ENCODE data around the gene RPL29.

The RPL29 gene

GRCh38 chr3:52007291-52007690 is 11.6 kb upstream of the RPL29 start:
- H3K36me3 ChIP-seq (ENCODE audit: control insufficient read depth in 5 of 5, insufficient read depth in 5 of 5, low read length in 5 of 5): no peaks in the 10 kb centered on the region
- H3K4me1 ChIP-seq (ENCODE audit: control insufficient read depth in 5 of 5, insufficient read depth in 5 of 5, low read length in 5 of 5): peaks cover 8 to 38% (median 18%) of the 10 kb centered on the region in 5 donors
- H3K4me3 ChIP-seq (ENCODE audit: low read depth in 1 of 5, low read length in 5 of 5): no peak overlapping the region
- H3K27me3 ChIP-seq (ENCODE audit: control insufficient read depth in 5 of 5, insufficient read depth in 4 of 5, low read length in 5 of 5): peaks cover 0 to 14% (median 4%) of the 10 kb centered on the region in 5 donors
- H3K9me3 ChIP-seq (ENCODE audit: control insufficient read depth in 5 of 5, low read length in 5 of 5): no peaks in the 10 kb centered on the region
- no peak overlapping the region for H3K9ac ChIP-seq (ENCODE audit: low read length in 5 of 5)
- no peak overlapping the region for H3K27ac ChIP-seq (ENCODE audit: low read depth, low read length)

- Histone ChIP-seq H3K36me3 (ENCODE audit: control insufficient read depth in 5 of 5, insufficient read depth in 5 of 5, low read length in 5 of 5) (no peaks in the 10 kb centered on the region), H3K9ac (ENCODE audit: low read length in 5 of 5) (no peak overlapping the region), H3K27me3 (ENCODE audit: control insufficient read depth in 5 of 5, insufficient read depth in 4 of 5, low read length in 5 of 5) (peaks cover 0 to 14% (median 4%) of the 10 kb centered on the region in 5 donors), H3K27ac (ENCODE audit: low read depth, low read length) (no peak overlapping the region), H3K9me3 (ENCODE audit: control insufficient read depth in 5 of 5, low read length in 5 of 5) (no peaks in the 10 kb centered on the region), H3K4me3 (ENCODE audit: low read depth in 1 of 5, low read length in 5 of 5) (no peak overlapping the region), H3K4me1 (ENCODE audit: control insufficient read depth in 5 of 5, insufficient read depth in 5 of 5, low read length in 5 of 5) (peaks cover 8 to 36% (median 18%) of the 10 kb centered on the region in 5 donors)
Measured at GRCh38 chr3:52006820-52007133, 11.1 kb upstream of the RPL29 start.

- Histone ChIP-seq H3K4me3 (ENCODE audit: low read depth in 1 of 5, low read length in 5 of 5) (peak overlapping the region in 1 of 5 donors; percentile 5), H3K36me3 (ENCODE audit: control insufficient read depth in 5 of 5, insufficient read depth in 5 of 5, low read length in 5 of 5) (no peaks in the 10 kb centered on the region), H3K27ac (ENCODE audit: low read depth, low read length) (no peak overlapping the region), H3K9ac (ENCODE audit: low read length in 5 of 5) (no peak overlapping the region), H3K4me1 (ENCODE audit: control insufficient read depth in 5 of 5, insufficient read depth in 5 of 5, low read length in 5 of 5) (peaks cover 10 to 42% (median 22%) of the 10 kb centered on the region in 5 donors), H3K27me3 (ENCODE audit: control insufficient read depth in 5 of 5, insufficient read depth in 4 of 5, low read length in 5 of 5) (peaks cover 0 to 14% (median 4%) of the 10 kb centered on the region in 5 donors), H3K9me3 (ENCODE audit: control insufficient read depth in 5 of 5, low read length in 5 of 5) (no peaks in the 10 kb centered on the region)
Measured at GRCh38 chr3:52006017-52006819, 10.5 kb upstream of the RPL29 start.

GRCh38 chr3:52005571-52005986 is 9.9 kb upstream of the RPL29 start:
- Histone ChIP-seq H3K9ac (ENCODE audit: low read length in 5 of 5) (no peak overlapping the region), H3K27ac (ENCODE audit: low read depth, low read length) (no peak overlapping the region), H3K4me3 (ENCODE audit: low read depth in 1 of 5, low read length in 5 of 5) (peak overlapping the region in 1 of 5 donors; percentile 5)

GRCh38 chr3:52004906-52005395 is 9.3 kb upstream of the RPL29 start:
- no peak overlapping the region for H3K9ac ChIP-seq (ENCODE audit: low read length in 5 of 5)
- no peak overlapping the region for H3K27ac ChIP-seq (ENCODE audit: low read depth, low read length)

More at GRCh38 chr3:52005571-52005986, 9.9 kb upstream of the RPL29 start:
- H3K4me1 ChIP-seq (ENCODE audit: control insufficient read depth in 5 of 5, insufficient read depth in 5 of 5, low read length in 5 of 5): peaks cover 10 to 42% (median 22%) of the 10 kb centered on the region in 5 donors
- H3K36me3 ChIP-seq (ENCODE audit: control insufficient read depth in 5 of 5, insufficient read depth in 5 of 5, low read length in 5 of 5): no peaks in the 10 kb centered on the region
- H3K27me3 ChIP-seq (ENCODE audit: control insufficient read depth in 5 of 5, insufficient read depth in 4 of 5, low read length in 5 of 5): peaks cover 0 to 14% (median 4%) of the 10 kb centered on the region in 5 donors
- H3K9me3 ChIP-seq (ENCODE audit: control insufficient read depth in 5 of 5, low read length in 5 of 5): no peaks in the 10 kb centered on the region

GRCh38 chr3:52004163-52004787 is 8.6 kb upstream of the RPL29 start:
- H3K36me3 ChIP-seq (ENCODE audit: control insufficient read depth in 5 of 5, insufficient read depth in 5 of 5, low read length in 5 of 5): no peaks in the 10 kb centered on the region
- H3K4me3 ChIP-seq (ENCODE audit: low read depth in 1 of 5, low read length in 5 of 5): no peak overlapping the region
- H3K4me1 ChIP-seq (ENCODE audit: control insufficient read depth in 5 of 5, insufficient read depth in 5 of 5, low read length in 5 of 5): peaks cover 10 to 42% (median 22%) of the 10 kb centered on the region in 5 donors
- H3K9ac ChIP-seq (ENCODE audit: low read length in 5 of 5): peak overlapping the region in 1 of 5 donors; percentile 36
- no peaks in the 10 kb centered on the region for H3K9me3 ChIP-seq (ENCODE audit: control insufficient read depth in 5 of 5, low read length in 5 of 5)
- H3K27ac ChIP-seq (ENCODE audit: low read depth, low read length): no peak overlapping the region
- peaks cover 0 to 14% (median 4%) of the 10 kb centered on the region in 5 donors for H3K27me3 ChIP-seq (ENCODE audit: control insufficient read depth in 5 of 5, insufficient read depth in 4 of 5, low read length in 5 of 5)

More at GRCh38 chr3:52004906-52005395, 9.3 kb upstream of the RPL29 start:
- Histone ChIP-seq H3K27me3 (ENCODE audit: control insufficient read depth in 5 of 5, insufficient read depth in 4 of 5, low read length in 5 of 5) (peaks cover 0 to 14% (median 4%) of the 10 kb centered on the region in 5 donors), H3K4me1 (ENCODE audit: control insufficient read depth in 5 of 5, insufficient read depth in 5 of 5, low read length in 5 of 5) (peaks cover 10 to 42% (median 22%) of the 10 kb centered on the region in 5 donors), H3K36me3 (ENCODE audit: control insufficient read depth in 5 of 5, insufficient read depth in 5 of 5, low read length in 5 of 5) (no peaks in the 10 kb centered on the region), H3K9me3 (ENCODE audit: control insufficient read depth in 5 of 5, low read length in 5 of 5) (no peaks in the 10 kb centered on the region), H3K4me3 (ENCODE audit: low read depth in 1 of 5, low read length in 5 of 5) (peak overlapping the region in 1 of 5 donors; percentile 5)

GRCh38 chr3:52002748-52003147 is 7.1 kb upstream of the RPL29 start:
- no peak overlapping the region for H3K4me3 ChIP-seq (ENCODE audit: low read depth in 1 of 5, low read length in 5 of 5)
- no peak overlapping the region for H3K27ac ChIP-seq (ENCODE audit: low read depth, low read length)
- peaks cover 10 to 42% (median 22%) of the 10 kb centered on the region in 5 donors for H3K4me1 ChIP-seq (ENCODE audit: control insufficient read depth in 5 of 5, insufficient read depth in 5 of 5, low read length in 5 of 5)
- no peaks in the 10 kb centered on the region for H3K36me3 ChIP-seq (ENCODE audit: control insufficient read depth in 5 of 5, insufficient read depth in 5 of 5, low read length in 5 of 5)
- no peak overlapping the region for H3K9ac ChIP-seq (ENCODE audit: low read length in 5 of 5)
- H3K27me3 ChIP-seq (ENCODE audit: control insufficient read depth in 5 of 5, insufficient read depth in 4 of 5, low read length in 5 of 5): peaks cover 0 to 13% (median 4%) of the 10 kb centered on the region in 5 donors
- H3K9me3 ChIP-seq (ENCODE audit: control insufficient read depth in 5 of 5, low read length in 5 of 5): no peaks in the 10 kb centered on the region

GRCh38 chr3:52001443-52001974 is 5.8 kb upstream of the RPL29 start:
- H3K36me3 ChIP-seq (ENCODE audit: control insufficient read depth in 5 of 5, insufficient read depth in 5 of 5, low read length in 5 of 5): no peaks in the 10 kb centered on the region
- no peak overlapping the region for H3K27ac ChIP-seq (ENCODE audit: low read depth, low read length)
- H3K9me3 ChIP-seq (ENCODE audit: control insufficient read depth in 5 of 5, low read length in 5 of 5): no peaks in the 10 kb centered on the region
- no peak overlapping the region for H3K9ac ChIP-seq (ENCODE audit: low read length in 5 of 5)
- no peak overlapping the region for H3K4me3 ChIP-seq (ENCODE audit: low read depth in 1 of 5, low read length in 5 of 5)
- H3K4me1 ChIP-seq (ENCODE audit: control insufficient read depth in 5 of 5, insufficient read depth in 5 of 5, low read length in 5 of 5): peaks cover 10 to 31% (median 22%) of the 10 kb centered on the region in 5 donors
- H3K27me3 ChIP-seq (ENCODE audit: control insufficient read depth in 5 of 5, insufficient read depth in 4 of 5, low read length in 5 of 5): peaks cover 0 to 11% (median 4%) of the 10 kb centered on the region in 5 donors

GRCh38 chr3:51999846-52000245 is 4.2 kb upstream of the RPL29 start:
- H3K27me3 ChIP-seq (ENCODE audit: control insufficient read depth in 5 of 5, insufficient read depth in 4 of 5, low read length in 5 of 5): peaks cover 0 to 5% (median under 1%) of the 10 kb centered on the region in 5 donors
- H3K36me3 ChIP-seq (ENCODE audit: control insufficient read depth in 5 of 5, insufficient read depth in 5 of 5, low read length in 5 of 5): peaks cover 0 to 2% (median under 1%) of the 10 kb centered on the region in 5 donors
- H3K4me3 ChIP-seq (ENCODE audit: low read depth in 1 of 5, low read length in 5 of 5): no peak overlapping the region
- no peak overlapping the region for H3K27ac ChIP-seq (ENCODE audit: low read depth, low read length)
- H3K9me3 ChIP-seq (ENCODE audit: control insufficient read depth in 5 of 5, low read length in 5 of 5): no peaks in the 10 kb centered on the region
- H3K4me1 ChIP-seq (ENCODE audit: control insufficient read depth in 5 of 5, insufficient read depth in 5 of 5, low read length in 5 of 5): peaks cover 2 to 25% (median 14%) of the 10 kb centered on the region in 5 donors
- peak overlapping the region in 1 of 5 donors; percentile 2 for H3K9ac ChIP-seq (ENCODE audit: low read length in 5 of 5)
